Bladder microvascular endothelial cell (primary cell): ENCODE measurements around the gene ELL. TPM values are rescaled to one million over a fixed set of nuclear protein-coding genes. Genes with fewer than 3 reads are reported as not detected.

Experiments used
- total RNA-seq: library from RNA; depleted of rRNA; stranded (reverse); fragments of >200 nt; gene quantifications from 2 replicates; pipeline ENCODE4 v1.2.3, GENCODE V29; 2014

ELL gene
- 13.4 and 16.6 TPM in 2 replicates for total RNA-seq

GRCh38 chr19:18521692-18522123, at the start of gene ELL:
TSS of gene ELL (minus strand) at chr19:18522070. CDS start at chr19:18522055, 15 bp downstream.

GRCh38 chr19:18557411-18558201, 35.7 kb upstream of the ELL start, which contains the start of gene KXD1:
TSS of gene KXD1 (plus strand) at chr19:18557870. CDS start at chr19:18562057, 4,187 bp downstream.

GRCh38 chr19:18542941-18543813, 21.3 kb upstream of the ELL start, which contains the start of gene FKBP8:
TSS of gene FKBP8 (minus strand) at chr19:18543573. CDS start at chr19:18541970, 1,603 bp downstream.

GRCh38 chr19:18437491-18438330, 84.2 kb downstream of the ELL start, which contains the start of gene ISYNA1:
TSS of gene ISYNA1 (minus strand) at chr19:18438133. CDS start at chr19:18437979, 154 bp downstream.

GRCh38 chr19:18419195-18419698, 102.6 kb downstream of the ELL start, which contains the start of gene SSBP4:
TSS of gene SSBP4 (plus strand) at chr19:18419398. CDS start at chr19:18419649, 251 bp downstream.

GRCh38 chr19:18397242-18398202, 124.3 kb downstream of the ELL start, which contains the start of gene LRRC25:
TSS of gene LRRC25 (minus strand) at chr19:18397622. CDS start at chr19:18396963, 659 bp downstream.

Other genes with a start within 250 kb of the ELL start
- gene IQCN, start 247.6 kb downstream of the ELL start, total RNA-seq, result 0.16 and 0.31 TPM in 2 replicates
- 101 TPM in 2 replicates for gene JUND, start 240.4 kb downstream of the ELL start, total RNA-seq
- 109 and 140 TPM in 2 replicates for gene LSM4, start 199.0 kb downstream of the ELL start, total RNA-seq
- 18.6 and 21.6 TPM in 2 replicates for gene PGPEP1, start 181.5 kb downstream of the ELL start, total RNA-seq
- gene GDF15, start 135.9 kb downstream of the ELL start, total RNA-seq, result 54.4 and 214 TPM in 2 replicates
- not detected in 2 replicates for gene LRRC25, start 124.4 kb downstream of the ELL start, total RNA-seq
- gene SSBP4, start 102.7 kb downstream of the ELL start, total RNA-seq, result 46.1 and 56.0 TPM in 2 replicates
- 28.7 and 74.6 TPM in 2 replicates for gene ISYNA1, start 83.9 kb downstream of the ELL start, total RNA-seq
- 142 and 161 TPM in 2 replicates for gene FKBP8, start 21.5 kb upstream of the ELL start, total RNA-seq
- gene KXD1, start 35.8 kb upstream of the ELL start, total RNA-seq, result 50.8 and 53.6 TPM in 2 replicates
- 765 and 812 TPM in 2 replicates for gene UBA52, start 49.8 kb upstream of the ELL start, total RNA-seq
- gene REX1BD, start 66.7 kb upstream of the ELL start, total RNA-seq, result 65.0 and 66.7 TPM in 2 replicates
- under 0.01 and 0.31 TPM in 2 replicates for gene CRLF1, start 84.7 kb upstream of the ELL start, total RNA-seq
- gene TMEM59L, start 90.8 kb upstream of the ELL start, total RNA-seq, result 0.38 TPM in 1 of 2 replicates, not detected in the other
- gene KLHL26, start 115.0 kb upstream of the ELL start, total RNA-seq, result 1.5 and 9.9 TPM in 2 replicates
- 0.97 and 2.0 TPM in 2 replicates for gene CRTC1, start 161.6 kb upstream of the ELL start, total RNA-seq